Adrenal gland (tissue), 5 donors: ENCODE data around the gene HPS4.

Experiments
- POLR2A ChIP-seq, 2 donors: fragments of 450-650 bp; IDR thresholded peaks; one replicate each; pipeline ENCODE4 v1.6.1; 2017; ENCODE audit warnings: antibody characterized with exemption in 2 of 2, mild to moderate bottlenecking in 2 of 2, moderate library complexity in 1 of 2
- TF ChIP-seq, protein P1 (sequence below), 6 experiments: fragments of 450-650 bp in 4 of 6; fragments of 200-600 bp in 2 of 6; sonication (generic) in 1 of 6; IDR thresholded peaks; 1 replicate in 5 of 6; 2 replicates in 1 of 6; pipeline versions ENCODE4 v1.5.1 to v1.8.0; 2016 to 2021; ENCODE audit warnings: antibody characterized with exemption in 6 of 6, mild to moderate bottlenecking in 2 of 6, moderate library complexity in 1 of 6
- donor health status: DM: no; HTN: no; CAD: no.

DNA sequence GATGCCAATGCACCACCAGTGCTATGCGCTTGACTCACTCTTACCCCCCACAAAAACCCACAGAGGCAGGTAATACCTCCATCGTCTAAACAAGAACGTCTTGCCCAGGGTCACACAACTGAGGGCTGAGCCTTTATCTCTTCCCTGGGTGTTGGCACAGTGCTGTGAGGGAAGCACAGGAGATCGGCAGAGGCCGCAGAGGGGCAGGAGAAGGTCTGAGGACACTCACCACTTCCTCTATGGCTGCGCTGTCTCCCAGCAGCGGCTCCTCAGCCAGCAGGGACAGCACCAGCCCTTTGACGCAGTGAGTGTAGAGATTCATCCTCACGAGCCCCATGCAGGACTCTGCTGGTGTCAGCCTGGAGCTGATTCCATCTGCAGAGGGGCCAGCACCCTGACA lies 19.9 kb downstream of the HPS4 start:
- TF ChIP-seq, protein P1, sequence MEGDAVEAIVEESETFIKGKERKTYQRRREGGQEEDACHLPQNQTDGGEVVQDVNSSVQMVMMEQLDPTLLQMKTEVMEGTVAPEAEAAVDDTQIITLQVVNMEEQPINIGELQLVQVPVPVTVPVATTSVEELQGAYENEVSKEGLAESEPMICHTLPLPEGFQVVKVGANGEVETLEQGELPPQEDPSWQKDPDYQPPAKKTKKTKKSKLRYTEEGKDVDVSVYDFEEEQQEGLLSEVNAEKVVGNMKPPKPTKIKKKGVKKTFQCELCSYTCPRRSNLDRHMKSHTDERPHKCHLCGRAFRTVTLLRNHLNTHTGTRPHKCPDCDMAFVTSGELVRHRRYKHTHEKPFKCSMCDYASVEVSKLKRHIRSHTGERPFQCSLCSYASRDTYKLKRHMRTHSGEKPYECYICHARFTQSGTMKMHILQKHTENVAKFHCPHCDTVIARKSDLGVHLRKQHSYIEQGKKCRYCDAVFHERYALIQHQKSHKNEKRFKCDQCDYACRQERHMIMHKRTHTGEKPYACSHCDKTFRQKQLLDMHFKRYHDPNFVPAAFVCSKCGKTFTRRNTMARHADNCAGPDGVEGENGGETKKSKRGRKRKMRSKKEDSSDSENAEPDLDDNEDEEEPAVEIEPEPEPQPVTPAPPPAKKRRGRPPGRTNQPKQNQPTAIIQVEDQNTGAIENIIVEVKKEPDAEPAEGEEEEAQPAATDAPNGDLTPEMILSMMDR (IDR thresholded peaks at IDR 0.05): no peak
- TF ChIP-seq POLR2A (IDR thresholded peaks at IDR 0.05): no peak
